H1 (cell line): Measurements from ENCODE around the gene ZGRF1. TPM values are rescaled to one million over a fixed set of nuclear protein-coding genes. Genes with fewer than 3 reads are reported as not detected.

Experiments used
- CTCF ChIA-PET: fragments of 300-600 bp; sonication (Branson Sonifier 250); formaldehyde crosslinking; loops from one replicate; lab custom pipeline; 2021; ENCODE audit not compliant: partially characterized antibody; lab: Charles Lee
- POLR2A ChIA-PET: fragments of 300-600 bp; sonication (Branson Sonifier 250); formaldehyde crosslinking; loops from one replicate; lab custom pipeline; 2021; ENCODE audit warnings: inconsistent platforms; ENCODE audit not compliant: partially characterized antibody; lab: Charles Lee
- DNase-seq, 2 experiments: peaks; one replicate each; pipeline versions ENCODE4 v3.0.0 to v3.0.0-alpha.2; 2010 to 2022; ENCODE audit warnings: low spot score in 2 of 2, low read depth in 1 of 2, mixed read lengths in 1 of 2
- FAIRE-seq: peaks from 2 replicates; lab custom pipeline; 2011; peaks lifted over from hg19 to GRCh38; lab: Jason Lieb, UNC
- H2AFZ ChIP-seq: 2 replicates; pipeline ENCODE4 v1.8.1; 2012; ENCODE audit warnings: low read length, inconsistent platforms
- H2AK5ac ChIP-seq: 2 replicates; pipeline ENCODE4 v1.6.1; 2013; ENCODE audit warnings: low read depth, low read length
- H2BK120ac ChIP-seq: replicated peaks from 2 replicates; pipeline ENCODE3; 2013; ENCODE audit warnings: low read depth, low read length, inconsistent platforms
- H2BK12ac ChIP-seq: 2 replicates; pipeline ENCODE4 v1.6.1; 2013; ENCODE audit warnings: low read depth, low read length
- H2BK15ac ChIP-seq: 2 replicates; pipeline ENCODE4 v1.6.1; 2013; ENCODE audit warnings: low read length
- H2BK20ac ChIP-seq: 2 replicates; pipeline ENCODE4 v1.6.1; 2013; ENCODE audit warnings: low read length
- H2BK5ac ChIP-seq: 2 replicates; pipeline ENCODE4 v1.6.1; 2013; ENCODE audit warnings: low read depth, low read length
- H3K14ac ChIP-seq: 2 replicates; pipeline ENCODE4 v1.6.1; 2013; ENCODE audit warnings: inconsistent platforms; ENCODE audit not compliant: insufficient read length
- H3K18ac ChIP-seq: 2 replicates; pipeline ENCODE4 v1.6.1; 2013; ENCODE audit warnings: low read length; ENCODE audit errors: extremely low read depth
- H3K23ac ChIP-seq: 2 replicates; pipeline ENCODE4 v1.6.1; 2013; ENCODE audit warnings: inconsistent platforms; ENCODE audit not compliant: insufficient read length
- H3K23me2 ChIP-seq: 2 replicates; pipeline ENCODE4 v1.6.1; 2013; ENCODE audit warnings: low read depth, low read length
- H3K27ac ChIP-seq: 2 replicates; pipeline ENCODE4 v1.6.1; 2011; ENCODE audit warnings: low read depth, low read length, inconsistent platforms
- H3K27me3 ChIP-seq, 4 experiments: replicated peaks in 1 of 4; 1 replicate in 1 of 4; 2 replicates in 3 of 4; pipeline versions ENCODE4 v1.6.1 to v1.8.1; 2011 to 2013; ENCODE audit warnings: low read length in 3 of 4, mild to moderate bottlenecking in 3 of 4, inconsistent platforms in 2 of 4, mixed read lengths in 2 of 4, moderate library complexity in 1 of 4; ENCODE audit not compliant: control insufficient read depth in 3 of 4, insufficient read depth in 3 of 4; ENCODE audit errors: extremely low read depth in 1 of 4
- H3K36me3 ChIP-seq, 4 experiments: 2 replicates each; pipeline versions ENCODE4 v1.6.1 to v1.8.1; 2011 to 2013; ENCODE audit warnings: mild to moderate bottlenecking in 4 of 4, low read length in 3 of 4, moderate library complexity in 2 of 4, control low read depth in 1 of 4, inconsistent platforms in 1 of 4; ENCODE audit not compliant: insufficient read depth in 4 of 4, control insufficient read depth in 2 of 4
- H3K4ac ChIP-seq: replicated peaks from 2 replicates; pipeline ENCODE3; 2013; ENCODE audit warnings: low read length, low read depth, mixed read lengths, inconsistent platforms; ENCODE audit not compliant: insufficient read length
- H3K4me1 ChIP-seq, 4 experiments: replicated peaks in 1 of 4; 1 replicate in 1 of 4; 2 replicates in 3 of 4; pipeline versions ENCODE4 v1.6.1 to v1.8.1; 2011 to 2013; ENCODE audit warnings: low read length in 3 of 4, inconsistent platforms in 2 of 4, mixed read lengths in 1 of 4; ENCODE audit not compliant: insufficient read depth in 4 of 4, control insufficient read depth in 3 of 4
- H3K4me2 ChIP-seq, 2 experiments: 2 replicates each; pipeline versions ENCODE4 v1.6.1 to v1.8.1; 2011 to 2013; ENCODE audit warnings: low read depth in 2 of 2, low read length in 2 of 2, control low read depth in 1 of 2, inconsistent platforms in 1 of 2, mild to moderate bottlenecking in 1 of 2; ENCODE audit not compliant: insufficient read depth in 1 of 2
- H3K4me3 ChIP-seq, 4 experiments: fragments of 200-600, 300-600 bp in 1 of 4; sonication (generic), shearing (Covaris generic), sonication (Bioruptor Twin) in 1 of 4; 2 replicates each; pipeline versions ENCODE4 v1.5.1 to v1.8.1; 2011 to 2016; ENCODE audit warnings: low read length in 4 of 4, low read depth in 3 of 4, control low read depth in 2 of 4, inconsistent platforms in 2 of 4, mild to moderate bottlenecking in 2 of 4, mixed read lengths in 1 of 4, moderate library complexity in 1 of 4; ENCODE audit not compliant: insufficient read depth in 2 of 4; ENCODE audit errors: extremely low read depth in 1 of 4
- H3K56ac ChIP-seq: replicated peaks from 2 replicates; pipeline ENCODE3; 2013; ENCODE audit warnings: low read depth, mild to moderate bottlenecking, mixed read lengths, low read length, inconsistent platforms; ENCODE audit not compliant: insufficient read length
- H3K79me1 ChIP-seq: 2 replicates; pipeline ENCODE4 v1.6.1; 2013; ENCODE audit warnings: low read depth, low read length, control low read depth
- H3K79me2 ChIP-seq, 2 experiments: 2 replicates each; pipeline versions ENCODE4 v1.6.1 to v1.8.1; 2012 to 2013; ENCODE audit warnings: low read length in 2 of 2, mild to moderate bottlenecking in 2 of 2, inconsistent platforms in 1 of 2; ENCODE audit not compliant: insufficient read depth in 2 of 2, control insufficient read depth in 1 of 2
- H3K9ac ChIP-seq, 4 experiments: replicated peaks in 1 of 4; 1 replicate in 1 of 4; 2 replicates in 3 of 4; pipeline versions ENCODE4 v1.6.1 to v1.8.1; 2011 to 2013; ENCODE audit warnings: low read depth in 3 of 4, low read length in 3 of 4, control low read depth in 2 of 4, mild to moderate bottlenecking in 2 of 4, moderate library complexity in 2 of 4, inconsistent platforms in 1 of 4; ENCODE audit errors: extremely low read depth in 1 of 4
- H3K9me3 ChIP-seq, 2 experiments: 2 replicates each; pipeline versions ENCODE4 v1.6.1 to v1.8.1; 2012 to 2013; ENCODE audit warnings: mild to moderate bottlenecking in 2 of 2, moderate library complexity in 2 of 2, control low read depth in 1 of 2, inconsistent platforms in 1 of 2, low read depth in 1 of 2, low read length in 1 of 2, mixed read lengths in 1 of 2; ENCODE audit not compliant: insufficient read depth in 2 of 2
- H4K20me1 ChIP-seq, 2 experiments: replicated peaks in 1 of 2; 2 replicates each; pipeline versions ENCODE3 to v1.8.1; 2011 to 2013; ENCODE audit warnings: inconsistent platforms in 2 of 2, low read length in 2 of 2, mild to moderate bottlenecking in 1 of 2; ENCODE audit not compliant: insufficient read depth in 2 of 2, control insufficient read depth in 1 of 2
- H4K5ac ChIP-seq: 2 replicates; pipeline ENCODE4 v1.6.1; 2013; ENCODE audit warnings: low read length, low read depth, mixed read lengths, inconsistent platforms; ENCODE audit not compliant: insufficient read length
- H4K8ac ChIP-seq: 2 replicates; pipeline ENCODE4 v1.8.0; 2013; ENCODE audit warnings: mild to moderate bottlenecking, moderate library complexity, low read length, inconsistent platforms; ENCODE audit not compliant: insufficient read depth; ENCODE audit errors: extremely low read depth
- H4K91ac ChIP-seq: replicated peaks from 2 replicates; pipeline ENCODE3; 2013; ENCODE audit warnings: low read length, mixed read lengths, inconsistent platforms; ENCODE audit not compliant: insufficient read length
- ASH2L ChIP-seq: fragments of 200-600, 300-600 bp; sonication (generic); IDR thresholded peaks from one replicate; pipeline ENCODE4 v1.7.1; 2017; ENCODE audit warnings: low read length
- BCL11A ChIP-seq, 2 experiments: IDR thresholded peaks; one replicate each; pipeline ENCODE4 v1.6.1; 2011; ENCODE audit warnings: low read depth in 2 of 2, low read length in 2 of 2, mild to moderate bottlenecking in 2 of 2
- POU5F1 ChIP-seq: IDR thresholded peaks from 2 replicates; pipeline ENCODE4 v1.6.1; 2011; ENCODE audit warnings: low read depth, mild to moderate bottlenecking, low read length, moderate library complexity
- WGBS, 2 experiments: shearing (Covaris generic) in 1 of 2; methylation state at CpG; one replicate each; pipeline versions ENCODE4 v1.1.6 to v1.1.7; 2013 to 2015; ENCODE audit warnings: low lambda C conversion rate in 2 of 2, mixed read lengths in 2 of 2, inconsistent platforms in 1 of 2, low coverage in 1 of 2, missing lambda C conversion rate in 1 of 2; ENCODE audit not compliant: insufficient replicate concordance in 2 of 2, insufficient coverage in 1 of 2, insufficient read length in 1 of 2; ENCODE audit errors: extremely low coverage in 1 of 2, missing lambda C conversion rate in 1 of 2; 5-methylcytosine and 5-hydroxymethylcytosine counted together
- polyA plus RNA-seq, 7 experiments: library from polyadenylated mRNA; depleted of rRNA in 3 of 7; stranded (reverse) in 5 of 7; unstranded in 2 of 7; fragments of >200 nt in 5 of 7; fragments of 200-250 nt in 2 of 7; gene quantifications; 1 replicate in 5 of 7; 2 replicates in 1 of 7; 4 replicates in 1 of 7; pipeline versions ENCODE4 v1.2.1 to v1.2.3, GENCODE V29; 2011 to 2013; ENCODE audit warnings: missing spikeins in 2 of 7, mixed read lengths in 2 of 7
- total RNA-seq: library from RNA; stranded (reverse); fragmentation: NEBNext Ultra II Directional; extraction: Animal tissue kit (Norgen Biotek cat#: 25700); gene quantifications from 2 replicates; pipeline ENCODE4 v1.2.1, GENCODE V29; 2021
- TF ChIP-seq, protein P1 (sequence below): IDR thresholded peaks from 2 replicates; pipeline ENCODE4 v1.6.1; 2012; ENCODE audit warnings: inconsistent platforms

The ZGRF1 gene
- total and polyA plus RNA-seq, 2 of the 8 experiments (the other 6 are each of a cell fraction or from before 2014, with no cell fraction given), result 12.0 to 44.6 TPM

GRCh38 chr4:112516066-112516470 lies 120.6 kb downstream of the ZGRF1 start, which contains the start of gene NEUROG2:
Gene NEUROG2, minus strand, starts transcription at chr4:112516180. Its CDS starts 705 bp downstream, at chr4:112515475.
- Histone ChIP-seq H3K23ac (no peak within 1 kb of the TSS), H3K4me3 (peak within 1 kb of the TSS; percentile 30 to 59 (median 36)), H3K27me3 (peaks cover 90 to 100% (median 95%) of the 10 kb centered on the region in 4 experiments), H4K5ac (no peak within 1 kb of the TSS), H3K23me2 (peaks cover 24% of the 10 kb centered on the region; the same call in 1 of the 2 replicates), H3K27ac (no peak within 1 kb of the TSS), H2BK5ac (no peak within 1 kb of the TSS), H3K9ac (no peak within 1 kb of the TSS), H4K91ac (no peak within 1 kb of the TSS), H3K56ac (no peak within 1 kb of the TSS), H2BK20ac (no peak within 1 kb of the TSS), H2AK5ac (no peak within 1 kb of the TSS), H2BK12ac (no peak within 1 kb of the TSS; the same call in 1 of the 2 replicates), H3K18ac (no peak within 1 kb of the TSS; the same call in 1 of the 2 replicates), H3K4me1 (peaks cover 12 to 41% (median 18%) of the 10 kb centered on the region in 4 experiments), H3K79me1 (no peaks in the 10 kb centered on the region), H3K9me3 (no peaks in the 10 kb centered on the region), H3K79me2 (no peaks in the 10 kb centered on the region), H3K36me3 (peaks cover 0 to 4% (median 0%) of the 10 kb centered on the region in 4 experiments; a peak in 1 of 8 replicates), H4K20me1 (peaks cover 3 to 30% of the 10 kb centered on the region in 2 experiments), H2BK120ac (no peak within 1 kb of the TSS), H4K8ac (peak within 1 kb of the TSS; percentile 45), H3K14ac (no peak within 1 kb of the TSS), H2BK15ac (no peak within 1 kb of the TSS), H2AFZ (no peak within 1 kb of the TSS), H3K4ac (no peak within 1 kb of the TSS), H3K4me2 (peak within 1 kb of the TSS; percentile 90 to 96)
- DNase-seq (no peak), FAIRE-seq (no peak)
- ChIA-PET CTCF (interaction anchor here (0.6 to 4.1 kb wide), 16 partner anchors 12 to 638 kb away, joined by 3 to 24 read pairs (median 4); no protein-coding TSS in a partner anchor), POLR2A (interaction anchor here (0.7 kb wide), 1 partner anchor 319 kb away, joined by 3 read pairs; no protein-coding TSS in a partner anchor)
- TF ChIP-seq POU5F1 (no peak), ASH2L (no peak), BCL11A (IDR thresholded peaks at IDR 0.05; ENCODE audit: low read depth in 2 of 2, low read length in 2 of 2) (no peak)
- TF ChIP-seq, protein P1, sequence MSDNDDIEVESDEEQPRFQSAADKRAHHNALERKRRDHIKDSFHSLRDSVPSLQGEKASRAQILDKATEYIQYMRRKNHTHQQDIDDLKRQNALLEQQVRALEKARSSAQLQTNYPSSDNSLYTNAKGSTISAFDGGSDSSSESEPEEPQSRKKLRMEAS, result peak; percentile 79
- WGBS, 2 experiments, result 3% methylated on average over 6 of the region's 15 CpGs; no CpG with 5 or more reads in 1 of the 2 experiments
